Bronchial epithelial cell (primary cell): ENCODE data around the gene AOPEP. TPM values are rescaled to one million over a fixed set of nuclear protein-coding genes. Genes with fewer than 3 reads are reported as not detected.

Source experiments
- DNase-seq: peaks from one replicate; pipeline ENCODE4 v3.0.0-alpha.2; 2010; ENCODE audit warnings: low read depth
- FAIRE-seq: peaks from 2 replicates; lab custom pipeline; 2011; peaks lifted over from hg19 to GRCh38; lab: Jason Lieb, UNC
- H3K27me3 ChIP-seq: 2 replicates; pipeline ENCODE4 v1.5.1; 2011; ENCODE audit warnings: low read length; ENCODE audit not compliant: control insufficient read depth, insufficient read depth
- H3K36me3 ChIP-seq: 2 replicates; pipeline ENCODE4 v1.5.1; 2011; ENCODE audit warnings: low read length; ENCODE audit not compliant: control insufficient read depth, insufficient read depth
- H3K4me3 ChIP-seq: 2 replicates; pipeline ENCODE4 v1.5.1; 2011; ENCODE audit warnings: mild to moderate bottlenecking, low read depth, low read length, control low read depth
- CTCF ChIP-seq: IDR thresholded peaks from 2 replicates; pipeline ENCODE4 v1.5.1; 2011; ENCODE audit warnings: mild to moderate bottlenecking, moderate library complexity, low read length, control low read depth, inconsistent platforms; ENCODE audit not compliant: insufficient read depth, severe bottlenecking
- total RNA-seq: library from RNA; depleted of rRNA; stranded (reverse); fragments of >200 nt; gene quantifications from 2 replicates; pipeline ENCODE4 v1.2.1, GENCODE V29; 2014

The AOPEP gene
- total RNA-seq, 1 donor from 2014 or later = 91.1 TPM

GRCh38 chr9:94931740-94932139 lies 205.2 kb downstream of the AOPEP start:
- DNase-seq = peak; percentile 46
- FAIRE-seq = no peak
- H3K4me3 ChIP-seq = no peak overlapping the region
- no peaks in the 10 kb centered on the region for H3K27me3 ChIP-seq
- H3K36me3 ChIP-seq = no peaks in the 10 kb centered on the region
- TF ChIP-seq CTCF = no peak

GRCh38 chr9:94932652-94933510 lies 206.4 kb downstream of the AOPEP start:
- FAIRE-seq = no peak
- no peak overlapping the region for H3K4me3 ChIP-seq
- no peak for TF ChIP-seq CTCF
- no peaks in the 10 kb centered on the region for H3K36me3 ChIP-seq
- no peaks in the 10 kb centered on the region for H3K27me3 ChIP-seq
- no peak for DNase-seq

GRCh38 chr9:94933511-94933828 lies 207.0 kb downstream of the AOPEP start:
- Histone ChIP-seq H3K36me3 (no peaks in the 10 kb centered on the region), H3K27me3 (no peaks in the 10 kb centered on the region), H3K4me3 (no peak overlapping the region)
- TF ChIP-seq CTCF = no peak
- DNase-seq (no peak), FAIRE-seq (no peak)

GRCh38 chr9:94934816-94935328 lies 208.4 kb downstream of the AOPEP start:
- no peaks in the 10 kb centered on the region for H3K36me3 ChIP-seq
- no peak for TF ChIP-seq CTCF
- FAIRE-seq (no peak), DNase-seq (no peak)
- no peaks in the 10 kb centered on the region for H3K27me3 ChIP-seq
- no peak overlapping the region for H3K4me3 ChIP-seq

GRCh38 chr9:94935396-94935795 lies 208.9 kb downstream of the AOPEP start:
- no peak for FAIRE-seq
- no peak for TF ChIP-seq CTCF
- no peak overlapping the region for H3K4me3 ChIP-seq
- no peaks in the 10 kb centered on the region for H3K36me3 ChIP-seq
- H3K27me3 ChIP-seq = no peaks in the 10 kb centered on the region
- no peak for DNase-seq
